HuH-7.5 (cell line): ENCODE results near the gene SORCS3.

ENCODE experiments used
- DNase-seq: peaks from one replicate; pipeline ENCODE4 v3.0.0; 2011; ENCODE audit warnings: low spot score

Gene SORCS3

GRCh38 chr10:105187243-105187642 lies 546.2 kb downstream of the SORCS3 start:
- no peak for DNase-seq

- DNase-seq = no peak
Observed at GRCh38 chr10:105188737-105189462, 547.8 kb downstream of the SORCS3 start.

GRCh38 chr10:105189463-105189800 lies 548.3 kb downstream of the SORCS3 start:
- DNase-seq = no peak

DNA sequence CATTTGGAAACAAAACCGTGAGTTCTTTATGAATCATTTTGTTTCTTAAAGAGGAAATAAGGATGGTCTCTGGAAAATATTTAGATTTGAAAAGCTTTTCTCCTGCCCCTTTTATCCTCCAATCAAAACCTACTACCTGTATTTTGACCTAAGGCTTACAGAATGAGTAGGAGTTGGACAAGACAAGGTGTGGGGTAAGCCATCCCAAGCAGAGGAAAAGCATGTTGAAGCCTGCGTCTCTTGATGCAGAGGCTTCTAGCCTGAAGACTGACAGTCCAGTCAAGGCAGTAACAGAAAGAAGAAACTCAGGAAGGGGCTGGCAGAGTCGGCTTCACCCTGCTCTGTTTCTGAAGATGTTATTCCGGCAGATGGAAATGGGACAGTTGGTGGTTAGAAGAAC lies 551.1 kb downstream of the SORCS3 start:
- DNase-seq = no peak

DNA sequence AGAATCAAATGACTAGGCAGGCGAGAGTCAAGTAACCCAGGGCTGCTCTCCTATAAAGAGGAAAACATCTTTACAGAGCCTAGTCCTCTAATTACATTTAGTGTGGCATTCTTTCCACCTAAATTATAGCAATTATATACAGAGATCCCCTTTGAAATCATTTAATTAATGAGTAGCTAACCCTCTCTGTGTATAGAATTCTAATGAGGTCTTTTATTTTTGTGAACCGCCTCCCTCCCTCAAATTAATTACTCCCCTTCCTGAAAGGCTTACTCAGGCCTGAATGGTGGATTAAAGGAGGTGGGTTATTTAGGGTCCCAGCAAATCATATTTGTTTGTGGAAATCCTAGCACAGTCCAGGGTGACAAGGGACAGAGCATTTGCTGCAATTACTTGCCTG lies 551.8 kb downstream of the SORCS3 start:
- DNase-seq = no peak

DNA sequence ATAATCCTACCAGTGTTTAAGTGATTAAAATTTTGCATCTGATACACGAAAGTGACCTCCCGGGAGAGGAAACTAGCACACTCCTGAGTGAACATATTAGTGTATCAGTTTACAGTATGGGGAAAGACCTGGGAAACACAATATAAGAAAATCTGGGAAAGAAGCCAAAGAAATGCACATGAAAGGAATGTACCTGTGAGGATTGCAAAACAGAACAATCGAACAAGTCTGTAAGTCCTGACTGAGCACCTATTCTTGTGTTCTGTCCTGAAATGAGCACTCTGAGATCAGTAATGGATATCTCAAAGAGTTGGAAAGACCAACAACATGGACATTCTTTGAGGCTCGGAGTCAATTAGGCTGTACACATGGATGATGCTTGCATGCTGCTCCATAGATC lies 554.7 kb downstream of the SORCS3 start:
- DNase-seq = no peak

DNA sequence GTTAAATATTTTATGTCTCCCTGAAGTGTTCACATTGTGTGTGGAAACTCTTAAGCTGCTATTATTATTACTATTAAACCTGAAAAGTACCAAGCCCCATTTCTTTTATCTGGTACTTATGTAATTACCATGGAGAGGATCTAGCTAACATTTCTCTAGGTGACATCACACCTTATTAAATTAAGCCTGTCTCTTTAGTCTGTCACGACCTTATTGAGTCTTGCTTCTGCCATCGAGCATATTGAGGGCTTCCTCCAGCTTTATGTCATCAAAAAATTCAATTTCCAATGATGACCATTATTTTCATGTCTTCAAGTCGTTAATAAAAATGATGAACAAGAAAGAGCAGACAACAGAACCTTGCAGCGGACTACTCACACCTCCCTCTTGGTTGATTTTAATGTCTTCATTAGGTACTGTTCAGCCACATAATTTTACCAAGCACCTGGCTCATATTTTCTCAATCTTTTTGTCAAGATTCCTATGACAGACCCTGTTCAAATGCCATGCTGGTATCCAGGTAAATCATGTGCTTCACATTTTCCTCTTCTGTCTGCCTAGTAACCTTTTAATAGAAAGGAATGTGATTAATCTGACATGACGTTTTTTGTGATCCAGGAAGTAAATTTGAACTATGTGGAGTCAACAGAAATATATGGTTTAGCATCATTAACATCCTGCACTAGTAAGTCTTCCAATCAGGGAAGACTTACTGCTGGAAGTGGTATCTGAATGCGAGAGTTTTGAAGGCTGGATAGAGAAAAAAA lies 556.7 kb downstream of the SORCS3 start:
- no peak for DNase-seq

DNA sequence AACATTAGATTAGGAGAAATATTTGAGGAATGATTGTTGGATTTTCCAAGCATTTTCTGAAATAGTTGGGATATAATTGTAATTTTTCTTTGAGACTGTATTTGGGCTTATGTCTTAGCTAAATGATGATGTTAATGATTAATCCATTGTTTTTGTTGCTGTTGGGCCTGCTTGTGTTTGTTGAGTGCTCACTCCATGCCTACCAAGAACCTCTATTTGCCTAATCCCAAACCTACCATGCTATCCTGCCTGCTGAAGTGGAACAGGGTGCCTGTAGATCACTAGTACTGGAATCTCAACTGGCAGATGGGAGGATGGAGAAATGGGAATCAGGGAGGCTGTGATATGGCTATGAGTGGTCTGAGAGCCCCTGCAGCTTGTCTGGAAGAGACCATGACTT lies 565.5 kb downstream of the SORCS3 start:
- no peak for DNase-seq

DNA sequence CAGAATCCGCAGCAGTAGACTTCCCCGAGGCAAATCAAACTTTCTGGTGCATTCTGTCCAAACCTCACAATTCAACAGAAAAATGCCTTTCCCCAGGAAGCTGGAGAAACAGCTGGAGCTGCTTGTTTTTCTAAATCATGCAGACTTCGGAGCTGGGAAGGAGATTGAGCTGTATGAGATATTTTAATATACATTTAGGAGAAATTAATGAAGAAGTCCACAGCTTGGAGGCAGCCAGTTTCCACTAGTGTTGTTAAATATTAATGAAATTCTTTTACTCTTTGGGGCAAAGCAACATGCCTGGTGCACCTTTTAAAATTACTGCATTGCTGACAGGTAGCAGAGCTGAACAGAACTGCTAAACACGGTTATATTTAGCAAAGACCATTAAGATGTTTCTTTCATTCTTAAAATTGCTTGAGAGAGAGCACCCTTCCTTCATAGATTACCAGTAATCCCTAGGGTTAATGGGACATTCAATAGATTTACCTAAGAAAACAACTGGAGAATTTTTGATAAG lies 566.4 kb downstream of the SORCS3 start:
- no peak for DNase-seq

- DNase-seq = no peak
Observed at GRCh38 chr10:105210546-105210945, 569.5 kb downstream of the SORCS3 start.

- no peak for DNase-seq
Observed at GRCh38 chr10:105237685-105238084, 596.6 kb downstream of the SORCS3 start.

GRCh38 chr10:105239311-105240219 lies 598.5 kb downstream of the SORCS3 start:
- DNase-seq = no peak

GRCh38 chr10:105241254-105241653 lies 600.2 kb downstream of the SORCS3 start:
- DNase-seq = no peak

GRCh38 chr10:105243381-105243780 lies 602.3 kb downstream of the SORCS3 start:
- DNase-seq = no peak

- no peak for DNase-seq
Observed at GRCh38 chr10:105243825-105244224, 602.7 kb downstream of the SORCS3 start.

DNA sequence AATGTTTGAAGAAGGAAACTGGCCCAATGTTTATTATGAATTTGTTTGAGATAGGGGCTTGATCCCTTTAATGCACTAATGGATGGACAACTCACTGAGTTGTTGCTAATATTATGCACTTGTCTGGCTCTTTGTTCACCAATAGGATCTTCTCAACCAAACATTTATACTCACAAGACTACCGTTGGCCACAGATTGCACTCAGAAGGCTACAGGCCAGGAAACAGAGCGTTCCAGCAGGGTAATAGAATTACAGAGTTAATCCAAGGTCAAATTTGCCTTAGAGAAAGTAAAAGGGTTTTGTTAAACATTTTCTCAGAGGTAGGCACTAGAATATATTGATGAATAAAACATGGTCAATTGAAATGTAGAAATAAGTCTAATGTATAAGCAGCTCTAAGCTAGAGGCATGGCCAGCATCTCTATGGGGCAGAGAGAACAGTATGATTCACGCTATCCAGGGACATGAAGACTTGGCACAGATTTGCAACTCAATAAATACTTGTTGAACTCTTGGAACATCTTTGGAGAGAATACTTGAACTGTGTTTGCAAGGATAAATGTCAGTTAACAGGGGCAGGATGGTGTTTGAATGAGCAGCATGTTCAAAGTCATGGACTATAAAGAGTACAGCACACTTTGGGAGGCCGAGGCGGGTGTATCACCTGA lies 606.9 kb downstream of the SORCS3 start:
- no peak for DNase-seq

GRCh38 chr10:105252911-105253310 lies 611.8 kb downstream of the SORCS3 start:
- DNase-seq = no peak

DNA sequence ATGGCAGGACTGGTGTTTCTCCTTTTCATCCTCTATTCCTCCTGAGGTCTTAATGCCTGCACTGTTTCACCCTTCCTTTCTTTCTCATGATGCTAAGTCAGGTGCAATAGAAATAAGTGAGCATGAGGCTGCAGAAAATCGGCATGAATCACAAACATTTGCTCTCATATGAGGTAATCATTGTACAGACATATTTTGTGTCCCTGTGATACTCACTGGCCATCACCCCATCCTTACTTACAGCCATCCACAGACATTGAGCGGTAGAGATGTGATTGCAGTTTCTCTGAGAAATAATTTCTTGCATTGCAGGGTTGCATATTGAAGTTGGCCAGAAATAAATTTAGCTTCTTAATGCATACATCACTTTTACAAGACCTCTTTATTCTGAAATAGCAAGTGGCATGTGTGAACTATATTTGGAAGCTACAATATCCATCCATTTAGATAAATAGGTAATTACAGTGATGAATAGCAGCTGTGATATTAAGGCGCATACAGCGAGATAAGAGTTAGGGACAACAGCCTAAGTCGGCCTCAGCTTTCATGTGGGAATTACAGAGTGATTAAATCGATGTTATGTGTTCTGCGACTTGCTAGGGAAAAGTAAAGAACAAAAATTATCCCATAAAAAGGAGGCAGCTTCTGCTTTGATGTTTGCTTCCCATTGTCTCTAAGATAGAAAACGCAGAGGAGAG lies 612.6 kb downstream of the SORCS3 start:
- no peak for DNase-seq

- DNase-seq = no peak
Observed at GRCh38 chr10:105258036-105258673, 617.1 kb downstream of the SORCS3 start.

- no peak for DNase-seq
Observed at GRCh38 chr10:105258674-105259065, 617.6 kb downstream of the SORCS3 start.

- no peak for DNase-seq
Observed at GRCh38 chr10:105259201-105259600, 618.1 kb downstream of the SORCS3 start.
